SU-DHL-6 (cell line): Measurements from ENCODE around the gene TMEM121B.

Source experiments
- CTCF ChIP-seq: fragments of 200-600 bp; sonication (generic); IDR thresholded peaks from one replicate; pipeline ENCODE4 v1.5.1; 2017; ENCODE audit warnings: antibody characterized with exemption, mild to moderate bottlenecking, low read length, moderate library complexity; ENCODE audit not compliant: insufficient read depth, poor library complexity, severe bottlenecking
- EZH2phosphoT487 ChIP-seq: fragments of 200-600 bp; sonication (generic), shearing (Covaris generic); conservative IDR thresholded peaks from 2 replicates; pipeline ENCODE4 v1.6.1; 2018; ENCODE audit warnings: mild to moderate bottlenecking, antibody characterized with exemption, low read length, moderate library complexity, mixed read lengths

DNA sequence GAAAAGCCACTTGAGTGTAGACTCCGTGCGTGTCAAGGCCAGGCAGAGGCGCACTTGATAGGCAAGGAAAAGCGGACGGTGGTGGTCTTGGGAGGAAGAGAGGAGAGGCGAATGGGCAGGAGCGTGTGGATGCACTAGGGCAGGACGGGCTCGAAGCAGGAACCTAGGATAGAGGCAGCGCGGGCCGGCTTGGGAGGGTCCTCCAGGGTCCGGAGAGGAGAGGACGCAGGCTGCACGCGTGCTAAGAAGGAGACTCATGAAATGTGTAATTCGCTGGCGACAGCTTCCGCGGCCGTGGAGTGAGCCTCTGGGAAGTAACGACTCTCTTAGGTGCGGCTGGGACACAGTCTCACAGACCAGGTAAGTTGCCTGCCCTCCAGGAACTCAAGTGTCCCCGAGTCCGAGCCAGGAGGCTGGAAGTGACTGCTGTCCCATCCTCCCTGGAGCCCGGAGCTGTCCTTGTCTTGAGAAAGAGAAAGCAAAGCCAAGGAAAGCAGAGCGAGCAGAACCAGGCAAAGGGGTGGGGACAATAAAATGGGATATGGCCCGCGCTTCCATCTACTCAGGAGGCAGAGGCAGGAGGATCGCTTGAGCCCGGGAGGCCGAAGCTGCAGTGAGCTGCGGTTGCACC is 37.2 kb downstream of the TMEM121B start:
- TF ChIP-seq CTCF (no peak), EZH2phosphoT487 (no peak)
